ENCODE data around the gene CHPF.

- TF ChIP-seq, protein P1, sequence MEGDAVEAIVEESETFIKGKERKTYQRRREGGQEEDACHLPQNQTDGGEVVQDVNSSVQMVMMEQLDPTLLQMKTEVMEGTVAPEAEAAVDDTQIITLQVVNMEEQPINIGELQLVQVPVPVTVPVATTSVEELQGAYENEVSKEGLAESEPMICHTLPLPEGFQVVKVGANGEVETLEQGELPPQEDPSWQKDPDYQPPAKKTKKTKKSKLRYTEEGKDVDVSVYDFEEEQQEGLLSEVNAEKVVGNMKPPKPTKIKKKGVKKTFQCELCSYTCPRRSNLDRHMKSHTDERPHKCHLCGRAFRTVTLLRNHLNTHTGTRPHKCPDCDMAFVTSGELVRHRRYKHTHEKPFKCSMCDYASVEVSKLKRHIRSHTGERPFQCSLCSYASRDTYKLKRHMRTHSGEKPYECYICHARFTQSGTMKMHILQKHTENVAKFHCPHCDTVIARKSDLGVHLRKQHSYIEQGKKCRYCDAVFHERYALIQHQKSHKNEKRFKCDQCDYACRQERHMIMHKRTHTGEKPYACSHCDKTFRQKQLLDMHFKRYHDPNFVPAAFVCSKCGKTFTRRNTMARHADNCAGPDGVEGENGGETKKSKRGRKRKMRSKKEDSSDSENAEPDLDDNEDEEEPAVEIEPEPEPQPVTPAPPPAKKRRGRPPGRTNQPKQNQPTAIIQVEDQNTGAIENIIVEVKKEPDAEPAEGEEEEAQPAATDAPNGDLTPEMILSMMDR (IDR thresholded peaks at IDR 0.05), result no peak
- no peak for TF ChIP-seq EZH2 (IDR thresholded peaks at IDR 0.05; ENCODE audit: borderline replicate concordance, insufficient read depth, low read depth, low read length, poor library complexity, severe bottlenecking)
Measured at GRCh38 chr2:219553168-219553417, 9.5 kb upstream of the CHPF start.

Data from B cell (primary cell).